Epithelial cell of esophagus (primary cell): Measurements from ENCODE around the gene ASTN2.

Experiments
- DNase-seq: peaks from one replicate; pipeline ENCODE4 v3.0.0; 2010; ENCODE audit warnings: low read depth
- H3K4me3 ChIP-seq: 2 replicates; pipeline ENCODE4 v1.5.1; 2011; ENCODE audit warnings: mild to moderate bottlenecking, low read length, control low read depth
- TF ChIP-seq, protein P1 (sequence below): IDR thresholded peaks from 2 replicates; pipeline ENCODE4 v1.5.1; 2011; ENCODE audit warnings: low read depth, mild to moderate bottlenecking, low read length, control low read depth, inconsistent platforms; ENCODE audit not compliant: insufficient read depth; ENCODE audit errors: missing control alignments

Gene ASTN2

DNA sequence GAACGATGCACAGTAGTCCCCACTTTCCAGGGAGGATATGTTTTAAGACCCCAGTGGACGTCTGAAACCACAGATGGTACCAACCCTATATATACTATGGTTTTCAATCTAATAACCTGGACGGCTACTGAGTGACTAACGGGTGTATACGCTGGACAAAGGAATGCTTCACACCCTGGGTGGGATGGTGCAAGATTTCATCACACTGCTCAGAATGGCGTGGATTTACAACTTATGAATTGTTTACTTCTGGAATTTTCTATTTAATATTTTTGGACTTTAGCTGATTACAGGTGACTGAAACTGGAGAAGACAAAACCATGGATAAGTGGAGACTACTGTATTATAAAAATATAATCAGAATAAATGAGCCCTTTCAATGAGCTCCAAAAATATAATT lies 875.3 kb downstream of the ASTN2 start:
- TF ChIP-seq, protein P1, sequence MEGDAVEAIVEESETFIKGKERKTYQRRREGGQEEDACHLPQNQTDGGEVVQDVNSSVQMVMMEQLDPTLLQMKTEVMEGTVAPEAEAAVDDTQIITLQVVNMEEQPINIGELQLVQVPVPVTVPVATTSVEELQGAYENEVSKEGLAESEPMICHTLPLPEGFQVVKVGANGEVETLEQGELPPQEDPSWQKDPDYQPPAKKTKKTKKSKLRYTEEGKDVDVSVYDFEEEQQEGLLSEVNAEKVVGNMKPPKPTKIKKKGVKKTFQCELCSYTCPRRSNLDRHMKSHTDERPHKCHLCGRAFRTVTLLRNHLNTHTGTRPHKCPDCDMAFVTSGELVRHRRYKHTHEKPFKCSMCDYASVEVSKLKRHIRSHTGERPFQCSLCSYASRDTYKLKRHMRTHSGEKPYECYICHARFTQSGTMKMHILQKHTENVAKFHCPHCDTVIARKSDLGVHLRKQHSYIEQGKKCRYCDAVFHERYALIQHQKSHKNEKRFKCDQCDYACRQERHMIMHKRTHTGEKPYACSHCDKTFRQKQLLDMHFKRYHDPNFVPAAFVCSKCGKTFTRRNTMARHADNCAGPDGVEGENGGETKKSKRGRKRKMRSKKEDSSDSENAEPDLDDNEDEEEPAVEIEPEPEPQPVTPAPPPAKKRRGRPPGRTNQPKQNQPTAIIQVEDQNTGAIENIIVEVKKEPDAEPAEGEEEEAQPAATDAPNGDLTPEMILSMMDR, result no peak
- no peak for DNase-seq
- H3K4me3 ChIP-seq, result no peak overlapping the region

DNA sequence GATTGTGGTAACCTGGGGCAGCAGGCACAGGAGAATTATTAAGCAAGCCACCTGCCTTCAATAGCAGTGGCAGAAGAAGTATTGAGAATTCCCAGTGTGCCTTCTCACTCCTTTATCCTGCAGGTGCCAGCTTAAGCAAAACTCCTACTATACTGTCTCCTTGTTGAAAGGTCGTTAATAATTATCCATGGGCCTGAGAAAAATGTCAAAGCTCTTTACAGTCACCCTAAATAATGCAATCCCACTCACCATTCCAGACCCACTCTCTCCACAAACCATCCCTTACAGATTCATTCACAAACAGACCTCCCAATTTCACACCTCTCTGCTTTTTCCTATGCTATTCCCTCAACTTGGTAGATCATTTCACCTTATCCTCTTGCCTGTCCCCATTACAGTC lies 889.2 kb downstream of the ASTN2 start:
- no peak overlapping the region for H3K4me3 ChIP-seq
- no peak for DNase-seq
- TF ChIP-seq, protein P1, result no peak

DNA sequence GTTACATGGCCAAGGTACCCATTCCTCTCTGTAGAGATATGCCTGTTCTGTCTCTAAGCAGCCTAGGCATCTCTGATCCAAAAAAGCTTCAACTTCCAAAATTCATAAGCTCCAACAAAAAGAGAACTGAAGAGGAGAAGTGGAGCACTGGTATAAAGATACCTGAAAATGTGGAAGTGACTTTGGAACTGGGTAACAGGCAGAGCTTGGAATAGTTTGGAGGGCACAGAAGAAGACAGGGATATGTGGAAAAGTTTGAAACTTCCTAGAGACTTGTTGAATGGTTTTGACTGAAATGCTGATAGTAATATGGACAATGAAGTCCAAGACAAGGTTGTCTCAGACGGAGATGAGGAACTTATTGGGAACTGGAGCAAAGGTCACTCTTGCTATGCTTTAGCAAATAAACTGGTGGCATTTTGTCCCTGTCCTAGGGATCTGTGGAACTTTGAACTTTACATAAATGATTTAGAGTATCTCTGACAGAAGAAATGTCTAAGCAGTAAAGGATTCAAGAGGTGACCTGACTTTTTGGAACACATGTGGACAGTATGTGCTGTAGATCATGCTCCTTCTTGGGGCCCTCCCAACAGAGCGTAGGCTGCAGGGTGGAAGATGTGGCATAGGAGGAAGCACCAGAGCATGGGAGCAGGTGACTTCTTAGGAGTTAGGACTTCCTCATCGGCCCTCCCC lies 889.9 kb downstream of the ASTN2 start:
- H3K4me3 ChIP-seq, result no peak overlapping the region
- TF ChIP-seq, protein P1, result no peak
- DNase-seq, result no peak

GRCh38 chr9:116520218-116520617 lies 894.6 kb downstream of the ASTN2 start:
- no peak for DNase-seq
- no peak overlapping the region for H3K4me3 ChIP-seq
- TF ChIP-seq, protein P1, result no peak

DNA sequence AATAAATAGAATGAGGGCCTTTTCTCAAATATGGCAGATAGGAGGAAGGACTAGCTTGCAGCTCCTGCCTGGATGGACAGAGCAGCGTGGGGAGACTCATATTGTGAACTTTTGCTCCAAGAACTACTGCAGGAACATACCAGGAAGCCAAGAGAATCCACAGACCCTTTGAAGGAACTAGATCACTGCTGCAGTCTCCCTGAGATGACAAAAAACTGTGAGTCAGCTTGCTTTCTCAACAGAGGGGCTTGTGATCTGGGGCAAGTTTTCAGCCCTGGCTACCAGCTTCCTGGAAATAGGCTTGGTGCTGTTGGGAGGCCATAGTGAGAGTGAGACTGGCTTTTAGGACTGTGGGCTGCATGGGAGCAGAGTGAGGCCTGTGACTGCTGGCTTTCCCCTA lies 898.4 kb downstream of the ASTN2 start:
- no peak for DNase-seq
- TF ChIP-seq, protein P1, result no peak
- H3K4me3 ChIP-seq, result no peak overlapping the region

DNA sequence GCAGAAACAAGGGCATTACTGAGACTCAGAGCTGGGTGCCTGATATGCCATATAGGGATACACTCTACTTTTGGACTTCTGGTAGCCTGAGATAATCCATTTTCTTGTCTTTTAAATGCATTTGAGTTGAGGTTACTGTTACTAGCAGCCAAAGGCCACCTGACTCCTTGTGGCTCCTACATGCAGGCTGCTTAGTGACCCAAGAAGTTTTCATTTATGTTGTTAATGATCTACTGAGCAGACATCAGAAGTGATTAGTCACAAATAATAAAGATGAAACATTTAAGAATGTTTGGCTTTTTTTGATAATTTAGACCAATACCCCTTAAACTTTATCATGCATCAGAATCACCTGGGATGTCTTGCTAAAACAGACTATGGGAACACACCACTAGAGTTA lies 899.3 kb downstream of the ASTN2 start:
- TF ChIP-seq, protein P1, result no peak

GRCh38 chr9:116506685-116507084 lies 908.2 kb downstream of the ASTN2 start:
- peak; percentile 61 for DNase-seq
- TF ChIP-seq, protein P1, result no peak
- H3K4me3 ChIP-seq, result no peak overlapping the region

More for the DNA sequence above, 899.3 kb downstream of the ASTN2 start:
- DNase-seq, result no peak
- H3K4me3 ChIP-seq, result no peak overlapping the region
